ENCODE measurements around the gene SYF2. TPM values are rescaled to one million over a fixed set of nuclear protein-coding genes. Genes with fewer than 3 reads are reported as not detected.

The SYF2 gene
- total and polyA plus RNA-seq, 2 of the 13 experiments (the other 11 are each of a cell fraction or from before 2014, with no cell fraction given) = 17.8 to 34.1 TPM

- TF ChIP-seq HOXD1 (CRISPR knock-in tag; IDR thresholded peaks at IDR 0.05) (peak; percentile 72; the same call in 1 of the 2 replicates), ZFP62 (CRISPR knock-in tag; IDR thresholded peaks at IDR 0.05) (no peak), ZSCAN12 (CRISPR knock-in tag; IDR thresholded peaks at IDR 0.05) (no peak), RBAK (CRISPR knock-in tag; IDR thresholded peaks at IDR 0.05) (no peak), TARDBP (CRISPR knock-in tag; IDR thresholded peaks at IDR 0.05) (peak; percentile 71; the same call in 1 of the 2 replicates), ZNF790 (CRISPR knock-in tag; IDR thresholded peaks at IDR 0.05; ENCODE audit: borderline replicate concordance) (no peak), ZNF598 (CRISPR knock-in tag; IDR thresholded peaks at IDR 0.05; ENCODE audit: borderline replicate concordance) (no peak), MYPOP (CRISPR knock-in tag; IDR thresholded peaks at IDR 0.05) (peak; percentile 72; the same call in 1 of the 2 replicates), ZNF33A (CRISPR knock-in tag; IDR thresholded peaks at IDR 0.05; ENCODE audit: borderline replicate concordance) (no peak), UBTF (CRISPR knock-in tag; IDR thresholded peaks at IDR 0.05) (peak; percentile 82), TBX3 (IDR thresholded peaks at IDR 0.05; ENCODE audit: borderline replicate concordance) (no peak), FOXO1 (CRISPR knock-in tag; IDR thresholded peaks at IDR 0.05) (peak; percentile 55; the same call in 1 of the 2 replicates), PHF20 (CRISPR knock-in tag; IDR thresholded peaks at IDR 0.05) (peak; percentile 79), IRX3 (CRISPR knock-in tag; IDR thresholded peaks at IDR 0.05; ENCODE audit: borderline replicate concordance, low read depth) (no peak), ZFX (CRISPR knock-in tag; IDR thresholded peaks at IDR 0.05; ENCODE audit: low read depth) (peak; percentile 89)
- TF ChIP-seq, protein P1, sequence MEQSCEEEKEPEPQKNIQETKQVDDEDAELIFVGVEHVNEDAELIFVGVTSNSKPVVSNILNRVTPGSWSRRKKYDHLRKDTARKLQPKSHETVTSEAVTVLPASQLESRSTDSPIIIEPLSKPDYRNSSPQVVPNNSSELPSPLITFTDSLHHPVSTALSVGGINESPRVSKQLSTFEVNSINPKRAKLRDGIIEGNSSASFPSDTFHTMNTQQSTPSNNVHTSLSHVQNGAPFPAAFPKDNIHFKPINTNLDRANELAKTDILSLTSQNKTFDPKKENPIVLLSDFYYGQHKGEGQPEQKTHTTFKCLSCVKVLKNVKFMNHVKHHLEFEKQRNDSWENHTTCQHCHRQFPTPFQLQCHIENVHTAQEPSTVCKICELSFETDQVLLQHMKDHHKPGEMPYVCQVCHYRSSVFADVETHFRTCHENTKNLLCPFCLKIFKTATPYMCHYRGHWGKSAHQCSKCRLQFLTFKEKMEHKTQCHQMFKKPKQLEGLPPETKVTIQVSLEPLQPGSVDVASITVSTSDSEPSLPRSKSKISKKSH (CRISPR knock-in tag; IDR thresholded peaks at IDR 0.05; ENCODE audit: borderline replicate concordance) = peak; percentile 89; the same call in 1 of the 2 replicates
- TF ChIP-seq, protein P2, sequence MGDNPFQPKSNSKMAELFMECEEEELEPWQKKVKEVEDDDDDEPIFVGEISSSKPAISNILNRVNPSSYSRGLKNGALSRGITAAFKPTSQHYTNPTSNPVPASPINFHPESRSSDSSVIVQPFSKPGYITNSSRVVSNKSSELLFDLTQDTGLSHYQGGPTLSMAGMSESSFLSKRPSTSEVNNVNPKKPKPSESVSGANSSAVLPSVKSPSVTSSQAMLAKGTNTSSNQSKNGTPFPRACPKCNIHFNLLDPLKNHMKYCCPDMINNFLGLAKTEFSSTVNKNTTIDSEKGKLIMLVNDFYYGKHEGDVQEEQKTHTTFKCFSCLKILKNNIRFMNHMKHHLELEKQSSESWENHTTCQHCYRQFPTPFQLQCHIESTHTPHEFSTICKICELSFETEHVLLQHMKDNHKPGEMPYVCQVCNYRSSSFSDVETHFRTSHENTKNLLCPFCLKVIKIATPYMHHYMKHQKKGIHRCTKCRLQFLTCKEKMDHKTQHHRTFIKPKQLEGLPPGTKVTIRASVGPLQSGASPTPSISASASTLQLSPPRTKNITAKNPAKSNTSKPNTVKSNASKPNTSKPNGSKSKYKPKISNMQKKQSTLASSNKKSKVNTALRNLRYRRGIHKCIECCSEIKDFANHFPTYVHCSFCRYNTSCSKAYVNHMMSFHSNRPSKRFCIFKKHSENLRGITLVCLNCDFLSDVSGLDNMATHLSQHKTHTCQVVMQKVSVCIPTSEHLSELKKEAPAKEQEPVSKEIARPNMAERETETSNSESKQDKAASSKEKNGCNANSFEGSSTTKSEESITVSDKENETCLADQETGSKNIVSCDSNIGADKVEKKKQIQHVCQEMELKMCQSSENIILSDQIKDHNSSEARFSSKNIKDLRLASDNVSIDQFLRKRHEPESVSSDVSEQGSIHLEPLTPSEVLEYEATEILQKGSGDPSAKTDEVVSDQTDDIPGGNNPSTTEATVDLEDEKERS (CRISPR knock-in tag; IDR thresholded peaks at IDR 0.05) = peak; percentile 31; the same call in 1 of the 2 replicates
- TF ChIP-seq, protein P3, sequence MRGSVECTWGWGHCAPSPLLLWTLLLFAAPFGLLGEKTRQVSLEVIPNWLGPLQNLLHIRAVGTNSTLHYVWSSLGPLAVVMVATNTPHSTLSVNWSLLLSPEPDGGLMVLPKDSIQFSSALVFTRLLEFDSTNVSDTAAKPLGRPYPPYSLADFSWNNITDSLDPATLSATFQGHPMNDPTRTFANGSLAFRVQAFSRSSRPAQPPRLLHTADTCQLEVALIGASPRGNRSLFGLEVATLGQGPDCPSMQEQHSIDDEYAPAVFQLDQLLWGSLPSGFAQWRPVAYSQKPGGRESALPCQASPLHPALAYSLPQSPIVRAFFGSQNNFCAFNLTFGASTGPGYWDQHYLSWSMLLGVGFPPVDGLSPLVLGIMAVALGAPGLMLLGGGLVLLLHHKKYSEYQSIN (CRISPR knock-in tag; IDR thresholded peaks at IDR 0.05; ENCODE audit: borderline replicate concordance) = no peak
Observed at GRCh38 chr1:25239681-25240541, 7.6 kb upstream of the SYF2 start (continued).

Measured in HepG2 (cell line).